ENCODE data around the gene LRMDA.

DNA sequence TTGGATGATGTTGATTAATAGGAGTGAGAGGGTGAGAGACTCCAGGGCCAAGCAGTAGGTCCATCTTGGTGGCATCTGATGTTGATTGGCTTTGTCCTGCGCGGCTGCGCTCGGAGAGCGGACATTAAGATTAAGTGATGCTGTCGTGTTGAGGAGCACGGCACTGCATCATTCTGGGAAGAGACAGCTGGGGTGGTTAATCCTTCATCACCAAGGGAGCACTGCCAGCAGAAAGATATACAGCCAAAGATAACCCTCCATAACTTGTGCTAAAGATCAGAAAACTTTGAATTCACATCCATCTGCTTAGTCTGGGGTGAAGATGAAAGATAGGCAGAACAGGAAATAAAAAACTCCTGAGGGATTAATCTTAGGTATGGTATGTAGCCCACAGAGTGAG lies 208.3 kb downstream of the LRMDA start:
- TF ChIP-seq, protein P1, sequence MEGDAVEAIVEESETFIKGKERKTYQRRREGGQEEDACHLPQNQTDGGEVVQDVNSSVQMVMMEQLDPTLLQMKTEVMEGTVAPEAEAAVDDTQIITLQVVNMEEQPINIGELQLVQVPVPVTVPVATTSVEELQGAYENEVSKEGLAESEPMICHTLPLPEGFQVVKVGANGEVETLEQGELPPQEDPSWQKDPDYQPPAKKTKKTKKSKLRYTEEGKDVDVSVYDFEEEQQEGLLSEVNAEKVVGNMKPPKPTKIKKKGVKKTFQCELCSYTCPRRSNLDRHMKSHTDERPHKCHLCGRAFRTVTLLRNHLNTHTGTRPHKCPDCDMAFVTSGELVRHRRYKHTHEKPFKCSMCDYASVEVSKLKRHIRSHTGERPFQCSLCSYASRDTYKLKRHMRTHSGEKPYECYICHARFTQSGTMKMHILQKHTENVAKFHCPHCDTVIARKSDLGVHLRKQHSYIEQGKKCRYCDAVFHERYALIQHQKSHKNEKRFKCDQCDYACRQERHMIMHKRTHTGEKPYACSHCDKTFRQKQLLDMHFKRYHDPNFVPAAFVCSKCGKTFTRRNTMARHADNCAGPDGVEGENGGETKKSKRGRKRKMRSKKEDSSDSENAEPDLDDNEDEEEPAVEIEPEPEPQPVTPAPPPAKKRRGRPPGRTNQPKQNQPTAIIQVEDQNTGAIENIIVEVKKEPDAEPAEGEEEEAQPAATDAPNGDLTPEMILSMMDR (IDR thresholded peaks at IDR 0.05; ENCODE audit: insufficient read depth, low read length, poor library complexity, severe bottlenecking), result no peak
- no peak for TF ChIP-seq EZH2phosphoT487 (conservative IDR thresholded peaks at IDR 0.05; ENCODE audit: low read length)

Data from SU-DHL-6 (cell line).